Psoas muscle (tissue), 8 donors: ENCODE results near the gene ZNF892. TPM values are rescaled to one million over a fixed set of nuclear protein-coding genes. Genes with fewer than 3 reads are reported as not detected.
"Not testable (repeated sequence)": the region's sequence is repeated elsewhere in the genome, so short reads cannot be mapped to it uniquely, and the experiment has no call there.

Experiments
- ATAC-seq, 4 donors: fragments of 200-7000 bp; cut with Tn5 transposase; one replicate each; pipeline ENCODE4 v1.9.1; 2020; ENCODE audit warnings: moderate library complexity in 3 of 4, mild to moderate bottlenecking in 2 of 4
- DNase-seq, 2 donors: peaks; one replicate each; pipeline ENCODE4 v3.0.0-alpha.2; 2020
- H3K27ac ChIP-seq: fragments of 200-600 bp; one replicate; pipeline ENCODE4 v1.8.0; 2022
- H3K27me3 ChIP-seq, 3 donors: fragments of 200-600 bp in 1 of 3; one replicate each; pipeline versions ENCODE4 v1.6.1 to v1.8.0; 2013 to 2022; ENCODE audit warnings: low read length in 2 of 3, mild to moderate bottlenecking in 2 of 3, moderate library complexity in 1 of 3; ENCODE audit not compliant: insufficient read depth in 3 of 3
- H3K36me3 ChIP-seq, 2 donors: fragments of 200-600 bp in 1 of 2; one replicate each; pipeline versions ENCODE4 v1.6.1 to v1.8.0; 2013 to 2022; ENCODE audit warnings: low read depth in 1 of 2, mild to moderate bottlenecking in 1 of 2, moderate library complexity in 1 of 2; ENCODE audit not compliant: insufficient read depth in 1 of 2
- H3K4me1 ChIP-seq: fragments of 200-600 bp; one replicate; pipeline ENCODE4 v1.8.0; 2022
- H3K4me3 ChIP-seq: fragments of 200-600 bp; one replicate; pipeline ENCODE4 v1.8.0; 2022; ENCODE audit warnings: mild to moderate bottlenecking
- H3K9me3 ChIP-seq: fragments of 200-600 bp; one replicate; pipeline ENCODE4 v1.8.0; 2022
- CTCF ChIP-seq: fragments of 200-600 bp; IDR thresholded peaks from one replicate; pipeline ENCODE4 v1.8.0; 2022; ENCODE audit warnings: antibody characterized with exemption
- WGBS, 3 donors: extraction: QIAGEN DNeasy Blood & Tissue Kit; methylation state at CpG; one replicate each; pipeline versions ENCODE4 v1.1.6 to v1.1.7; 2013; 5-methylcytosine and 5-hydroxymethylcytosine counted together
- intact Hi-C, 2 donors: fragments of 100-400 bp; cut with DNase I; formaldehyde crosslinking; loops; one replicate each; pipeline versions ENCODE4 v1.11.0 to v1.14.2; 2022
- polyA plus RNA-seq, 3 donors: library from polyadenylated mRNA; stranded (reverse); fragments of 200-250 nt; gene quantifications; one replicate each; pipeline ENCODE4 v1.2.3, GENCODE V29; 2013
- total RNA-seq, 4 donors: library from RNA; stranded (reverse); fragmentation: NEBNext Ultra II Directional in 2 of 4; extraction: Animal tissue kit (Norgen Biotek cat#: 25700) in 2 of 4; gene quantifications; one replicate each; pipeline versions ENCODE4 v1.2.1 to v1.2.4, GENCODE V29; 2021 to 2023
- donor health status: healthy with polysubstance abuse.
- donor health status: DM: no; HTN: no; CAD: no; lungs with moderate emphysema.
- donor health status: Bipolar disorder and iron deficiency.
- donor health status: healthy.
- donor health status: DM: yes; HTN: yes; CAD: no.
- donor health status: DM: no; HTN: no; CAD: no.
- donor health status: DM: no; HTN: no; CAD: no.
- donor health status: DM: yes; HTN: yes; CAD: no.

ZNF892 gene
- total and polyA plus RNA-seq, 7 donors: 0.33 to 3.3 (median 1.9) TPM

GRCh38 chr2:95234286-95234785, 27.0 kb downstream of the ZNF892 start:
- Histone ChIP-seq H3K36me3 (no peaks in the 10 kb centered on the region), H3K27me3 (no peaks in the 10 kb centered on the region), H3K27ac (no peak overlapping the region), H3K9me3 (peaks cover 50% of the 10 kb centered on the region), H3K4me1 (no peaks in the 10 kb centered on the region), H3K4me3 (no peak overlapping the region)
- WGBS, 3 donors: 86 to 87% (median 86%) methylated on average over 5 of the region's 5 CpGs
- DNase-seq: no peak
- TF ChIP-seq CTCF: no peak
- no peak for ATAC-seq
- intact Hi-C loops: no loop called here

GRCh38 chr2:95234816-95235215, 27.5 kb downstream of the ZNF892 start:
- Histone ChIP-seq H3K9me3 (peaks cover 50% of the 10 kb centered on the region), H3K27me3 (no peaks in the 10 kb centered on the region), H3K4me3 (no peak overlapping the region), H3K36me3 (no peaks in the 10 kb centered on the region), H3K4me1 (no peaks in the 10 kb centered on the region), H3K27ac (no peak overlapping the region)
- DNase-seq (no peak), ATAC-seq (no peak)
- intact Hi-C loops: no loop called here
- 94 to 98% (median 97%) methylated on average over 3 of the region's 3 CpGs for WGBS, 3 donors
- TF ChIP-seq CTCF: no peak

GRCh38 chr2:95238131-95238530, 30.8 kb downstream of the ZNF892 start:
- intact Hi-C loops: no loop called here

GRCh38 chr2:95240091-95240490, 32.8 kb downstream of the ZNF892 start:
- H3K4me3 ChIP-seq: no peak overlapping the region
- no peaks in the 10 kb centered on the region for H3K27me3 ChIP-seq
- no peaks in the 10 kb centered on the region for H3K36me3 ChIP-seq
- peaks cover 45% of the 10 kb centered on the region for H3K9me3 ChIP-seq
- WGBS, 3 donors: 93 to 95% (median 95%) methylated on average over 5 of the region's 5 CpGs
- H3K27ac ChIP-seq: no peak overlapping the region
- H3K4me1 ChIP-seq: no peaks in the 10 kb centered on the region
- DNase-seq (no peak), ATAC-seq (no peak)
- intact Hi-C loops: no loop called here
- TF ChIP-seq CTCF: no peak

More at GRCh38 chr2:95238131-95238530, 30.8 kb downstream of the ZNF892 start:
- no peaks in the 10 kb centered on the region for H3K36me3 ChIP-seq
- TF ChIP-seq CTCF: no peak
- ATAC-seq (no peak), DNase-seq (no peak)
- H3K4me1 ChIP-seq: no peaks in the 10 kb centered on the region
- no peaks in the 10 kb centered on the region for H3K27me3 ChIP-seq
- H3K9me3 ChIP-seq: peaks cover 47% of the 10 kb centered on the region
- H3K27ac ChIP-seq: no peak overlapping the region
- no peak overlapping the region for H3K4me3 ChIP-seq

GRCh38 chr2:95240556-95240955, 33.2 kb downstream of the ZNF892 start:
- ATAC-seq: no peak
- Histone ChIP-seq H3K4me1 (no peaks in the 10 kb centered on the region), H3K27ac (no peak overlapping the region), H3K36me3 (no peaks in the 10 kb centered on the region), H3K9me3 (peaks cover 44% of the 10 kb centered on the region), H3K4me3 (no peak overlapping the region), H3K27me3 (no peaks in the 10 kb centered on the region)
- intact Hi-C loops: no loop called here
- 94 to 100% (median 95%) methylated on average over 5 of the region's 5 CpGs for WGBS, 3 donors
- TF ChIP-seq CTCF: no peak
- no peak for DNase-seq

- H3K27ac ChIP-seq, ATAC-seq, H3K4me3 ChIP-seq, DNase-seq, intact Hi-C loops, H3K36me3 ChIP-seq, H3K4me1 ChIP-seq, H3K27me3 ChIP-seq: not testable (repeated sequence)
- WGBS, 3 donors: 84 to 100% (median 96%) methylated on average over 1 of the region's 1 CpG
- peaks cover 46% of the 10 kb centered on the region for H3K9me3 ChIP-seq
Measured at GRCh38 chr2:95242084-95242483, 34.8 kb downstream of the ZNF892 start.
